Activated naive CD4-positive, alpha-beta T cell treated with anti-CD3 and anti-CD28 coated beads, Interleukin-2, amount 10 ng/mL, durations not matched to agents 7 days and 5 days (primary cell): ENCODE measurements around the gene DRC3.

Source experiments
- CTCF ChIA-PET: fragments of 350-600 bp; sonication (Branson Sonifier 250); formaldehyde crosslinking; loops from one replicate; lab custom pipeline; 2021; ENCODE audit warnings: antibody characterized with exemption; lab: Charles Lee
- DNase-seq: peaks from one replicate; pipeline ENCODE4 v3.0.0-alpha.2; 2020
- H3K27ac Mint-ChIP-seq: one replicate; pipeline ENCODE4 v1.8.0; 2021; ENCODE audit warnings: mild to moderate bottlenecking, moderate library complexity, mixed read lengths
- H3K27me3 Mint-ChIP-seq: one replicate; pipeline ENCODE4 v1.8.0; 2021; ENCODE audit warnings: mild to moderate bottlenecking, mixed read lengths
- H3K36me3 Mint-ChIP-seq: one replicate; pipeline ENCODE4 v1.8.0; 2021; ENCODE audit warnings: mixed read lengths
- H3K4me1 Mint-ChIP-seq: one replicate; pipeline ENCODE4 v1.8.0; 2021; ENCODE audit warnings: mixed read lengths
- H3K4me3 Mint-ChIP-seq: one replicate; pipeline ENCODE4 v1.8.0; 2021; ENCODE audit warnings: mild to moderate bottlenecking, moderate library complexity, mixed read lengths
- H3K9me3 Mint-ChIP-seq: one replicate; pipeline ENCODE4 v1.8.0; 2021; ENCODE audit warnings: mixed read lengths

The DRC3 gene

GRCh38 chr17:18037486-18037885, 64.8 kb downstream of the DRC3 start:
- peaks cover 4% of the 10 kb centered on the region for H3K27me3 Mint-ChIP-seq
- H3K36me3 Mint-ChIP-seq: peaks cover 9% of the 10 kb centered on the region
- H3K27ac Mint-ChIP-seq: no peak overlapping the region
- H3K4me3 Mint-ChIP-seq: peak overlapping the region; percentile 87
- H3K4me1 Mint-ChIP-seq: peaks cover 61% of the 10 kb centered on the region
- CTCF ChIA-PET: interaction anchor here (1.0 to 1.3 kb wide), 2 partner anchors 147 to 225 kb away, joined by 3 to 6 read pairs; no protein-coding TSS in a partner anchor
- H3K9me3 Mint-ChIP-seq: no peaks in the 10 kb centered on the region
- no peak for DNase-seq

GRCh38 chr17:18038149-18038850, 65.6 kb downstream of the DRC3 start:
- DNase-seq: no peak
- Mint-ChIP-seq H3K4me1 (peaks cover 55% of the 10 kb centered on the region), H3K9me3 (no peaks in the 10 kb centered on the region), H3K36me3 (peaks cover 9% of the 10 kb centered on the region), H3K4me3 (peak overlapping the region; percentile 87), H3K27me3 (peaks cover 4% of the 10 kb centered on the region), H3K27ac (peak overlapping the region; percentile 84)
- CTCF ChIA-PET: interaction anchor here (1.0 to 1.3 kb wide), 2 partner anchors 147 to 226 kb away, joined by 3 to 6 read pairs; no protein-coding TSS in a partner anchor

- CTCF ChIA-PET: interaction anchor here (1.3 kb wide), 1 partner anchor 148 kb away, joined by 6 read pairs; no protein-coding TSS in a partner anchor
- Mint-ChIP-seq H3K4me1 (peaks cover 50% of the 10 kb centered on the region), H3K9me3 (no peaks in the 10 kb centered on the region), H3K27ac (peak within 1 kb of the TSS; percentile 84), H3K27me3 (peaks cover 4% of the 10 kb centered on the region), H3K4me3 (peak within 1 kb of the TSS; percentile 87), H3K36me3 (peaks cover 8% of the 10 kb centered on the region)
- DNase-seq: peak; percentile 100
Measured at GRCh38 chr17:18038861-18039534, 66.3 kb downstream of the DRC3 start, which contains the start of the genes ATPAF2 and GID4. ATPAF2 (minus strand) TSS chr17:18039168; CDS start chr17:18039013, 155 bp downstream. GID4 (plus strand) TSS chr17:18039408; CDS start chr17:18039465, 57 bp downstream.

- Mint-ChIP-seq H3K27ac (peak overlapping the region; percentile 84), H3K36me3 (peaks cover 8% of the 10 kb centered on the region), H3K9me3 (no peaks in the 10 kb centered on the region), H3K4me3 (peak overlapping the region; percentile 87), H3K4me1 (peaks cover 50% of the 10 kb centered on the region), H3K27me3 (peaks cover 4% of the 10 kb centered on the region)
- DNase-seq: no peak
- CTCF ChIA-PET: no interaction called here
Measured at GRCh38 chr17:18039535-18040260, 67.0 kb downstream of the DRC3 start.

GRCh38 chr17:18040261-18040858, 67.7 kb downstream of the DRC3 start:
- peak overlapping the region; percentile 81 for H3K27ac Mint-ChIP-seq
- peaks cover 8% of the 10 kb centered on the region for H3K36me3 Mint-ChIP-seq
- peaks cover 50% of the 10 kb centered on the region for H3K4me1 Mint-ChIP-seq
- H3K9me3 Mint-ChIP-seq: no peaks in the 10 kb centered on the region
- CTCF ChIA-PET: no interaction called here
- peak overlapping the region; percentile 87 for H3K4me3 Mint-ChIP-seq
- H3K27me3 Mint-ChIP-seq: peaks cover 4% of the 10 kb centered on the region
- DNase-seq: no peak

GRCh38 chr17:18041776-18042175, 69.1 kb downstream of the DRC3 start:
- Mint-ChIP-seq H3K27ac (no peak overlapping the region), H3K27me3 (peaks cover 4% of the 10 kb centered on the region), H3K36me3 (peaks cover 9% of the 10 kb centered on the region), H3K4me3 (peak overlapping the region; percentile 87), H3K4me1 (peaks cover 47% of the 10 kb centered on the region), H3K9me3 (no peaks in the 10 kb centered on the region)
- CTCF ChIA-PET: no interaction called here
- no peak for DNase-seq

GRCh38 chr17:18042983-18043382, 70.3 kb downstream of the DRC3 start:
- no peak for DNase-seq
- Mint-ChIP-seq H3K9me3 (no peaks in the 10 kb centered on the region), H3K36me3 (peaks cover 12% of the 10 kb centered on the region), H3K4me3 (no peak overlapping the region), H3K27ac (no peak overlapping the region), H3K27me3 (peaks cover 4% of the 10 kb centered on the region), H3K4me1 (peaks cover 37% of the 10 kb centered on the region)
- CTCF ChIA-PET: interaction anchor here (0.7 to 1.1 kb wide), 3 partner anchors 112 to 153 kb away, joined by 3 to 4 read pairs (median 3); no protein-coding TSS in a partner anchor

GRCh38 chr17:18043491-18043890, 70.8 kb downstream of the DRC3 start:
- CTCF ChIA-PET: interaction anchor here (0.7 to 1.1 kb wide), 3 partner anchors 112 to 153 kb away, joined by 3 to 4 read pairs (median 3); no protein-coding TSS in a partner anchor
- DNase-seq: no peak
- H3K4me3 Mint-ChIP-seq: no peak overlapping the region
- no peaks in the 10 kb centered on the region for H3K9me3 Mint-ChIP-seq
- H3K36me3 Mint-ChIP-seq: peaks cover 12% of the 10 kb centered on the region
- H3K27me3 Mint-ChIP-seq: peaks cover 4% of the 10 kb centered on the region
- H3K27ac Mint-ChIP-seq: no peak overlapping the region
- H3K4me1 Mint-ChIP-seq: peaks cover 32% of the 10 kb centered on the region

GRCh38 chr17:18044609-18045008, 71.9 kb downstream of the DRC3 start:
- CTCF ChIA-PET: no interaction called here
- peaks cover 10% of the 10 kb centered on the region for H3K36me3 Mint-ChIP-seq

GRCh38 chr17:18045691-18046350, 73.2 kb downstream of the DRC3 start:
- no peaks in the 10 kb centered on the region for H3K9me3 Mint-ChIP-seq
- no peak overlapping the region for H3K27ac Mint-ChIP-seq
- no peak overlapping the region for H3K4me3 Mint-ChIP-seq
- H3K4me1 Mint-ChIP-seq: peaks cover 16% of the 10 kb centered on the region
- no peaks in the 10 kb centered on the region for H3K27me3 Mint-ChIP-seq
- DNase-seq: no peak
- CTCF ChIA-PET: no interaction called here
- peaks cover 10% of the 10 kb centered on the region for H3K36me3 Mint-ChIP-seq

More at GRCh38 chr17:18044609-18045008, 71.9 kb downstream of the DRC3 start:
- no peaks in the 10 kb centered on the region for H3K9me3 Mint-ChIP-seq
- peaks cover 25% of the 10 kb centered on the region for H3K4me1 Mint-ChIP-seq
- no peak for DNase-seq
- no peak overlapping the region for H3K4me3 Mint-ChIP-seq
- no peaks in the 10 kb centered on the region for H3K27me3 Mint-ChIP-seq
- no peak overlapping the region for H3K27ac Mint-ChIP-seq

GRCh38 chr17:18055597-18055996, 82.9 kb downstream of the DRC3 start:
- Mint-ChIP-seq H3K27me3 (no peaks in the 10 kb centered on the region), H3K9me3 (no peaks in the 10 kb centered on the region), H3K27ac (no peak overlapping the region), H3K4me1 (no peaks in the 10 kb centered on the region), H3K4me3 (no peak overlapping the region), H3K36me3 (peaks cover 27% of the 10 kb centered on the region)
- DNase-seq: no peak
- CTCF ChIA-PET: no interaction called here

GRCh38 chr17:18056214-18056613, 83.6 kb downstream of the DRC3 start:
- H3K27me3 Mint-ChIP-seq: no peaks in the 10 kb centered on the region
- H3K4me1 Mint-ChIP-seq: no peaks in the 10 kb centered on the region
- CTCF ChIA-PET: no interaction called here
- no peaks in the 10 kb centered on the region for H3K9me3 Mint-ChIP-seq
- no peak overlapping the region for H3K27ac Mint-ChIP-seq
- no peak overlapping the region for H3K4me3 Mint-ChIP-seq
- peaks cover 27% of the 10 kb centered on the region for H3K36me3 Mint-ChIP-seq
- DNase-seq: no peak

GRCh38 chr17:18059283-18059682, 86.6 kb downstream of the DRC3 start:
- CTCF ChIA-PET: no interaction called here
- H3K36me3 Mint-ChIP-seq: peaks cover 31% of the 10 kb centered on the region

More at GRCh38 chr17:18059283-18059682, 86.6 kb downstream of the DRC3 start:
- Mint-ChIP-seq H3K27me3 (no peaks in the 10 kb centered on the region), H3K4me1 (no peaks in the 10 kb centered on the region), H3K9me3 (no peaks in the 10 kb centered on the region), H3K27ac (no peak overlapping the region), H3K4me3 (no peak overlapping the region)
- no peak for DNase-seq
